Stimulated activated CD8-positive, alpha-beta memory T cell treated with anti-CD3 and anti-CD28 coated beads, Interleukin-12 subunit alpha, Interleukin-12 subunit beta, amount 100 ng/mL, for 1 hour (primary cell): ENCODE measurements around the gene CSF1.

ENCODE experiments used
- DNase-seq: peaks from one replicate; pipeline ENCODE4 v3.0.0-alpha.2; 2020; ENCODE audit warnings: low read depth

CSF1 gene

GRCh38 chr1:109882288-109883245 lies 28.1 kb upstream of the CSF1 start:
- DNase-seq: no peak

- no peak for DNase-seq
Measured at GRCh38 chr1:109883248-109883955, 27.2 kb upstream of the CSF1 start.

DNA sequence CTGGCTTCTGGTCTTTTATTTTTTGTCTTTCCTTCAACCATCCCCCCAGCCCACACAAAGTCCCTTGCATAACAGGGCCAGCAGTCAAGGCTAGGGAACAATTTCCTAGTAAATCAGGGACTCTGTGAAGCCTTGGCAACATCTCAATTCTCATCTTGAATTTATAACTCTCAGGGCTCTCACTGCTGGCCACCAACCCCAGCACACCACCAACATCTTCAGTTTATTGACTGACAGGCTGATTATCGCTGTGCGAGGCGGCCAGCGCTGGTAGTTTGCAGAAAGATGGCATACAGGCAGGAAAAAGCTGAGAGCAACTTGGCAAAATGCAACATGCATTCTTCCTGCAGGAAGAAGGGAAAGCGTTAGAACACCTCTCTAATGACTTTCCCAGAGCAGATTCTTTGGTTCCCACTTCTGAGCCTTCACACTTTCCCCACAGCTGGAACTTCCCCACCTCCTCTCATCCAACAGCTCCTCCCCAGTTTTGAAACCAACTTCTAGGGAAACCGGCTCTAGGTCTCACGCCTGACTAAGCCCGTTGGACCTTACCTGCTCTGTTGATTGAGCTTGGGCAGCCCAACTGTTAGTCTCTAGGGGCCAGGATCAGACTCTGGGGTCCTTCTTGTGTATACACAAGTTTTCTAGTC lies 26.3 kb upstream of the CSF1 start:
- DNase-seq: no peak

DNA sequence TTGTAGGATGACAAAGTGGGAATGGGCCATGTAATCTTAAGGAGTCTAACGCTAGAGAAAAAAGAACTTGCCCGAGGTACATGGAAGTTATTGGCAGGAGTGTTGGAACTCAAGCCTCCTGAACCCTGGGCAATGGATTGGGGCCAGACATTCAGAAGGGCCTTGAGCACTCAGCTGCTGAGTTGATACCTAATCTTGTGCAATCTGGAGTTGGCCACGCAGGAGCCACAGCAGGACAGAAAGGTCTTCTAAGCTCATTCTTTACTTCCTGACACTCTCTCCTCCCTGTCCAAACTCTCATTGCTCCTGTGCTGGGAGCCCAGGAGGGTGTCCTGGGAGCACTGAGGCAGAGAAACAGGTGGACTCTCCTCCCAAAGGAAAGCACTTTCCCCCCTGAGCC lies 25.1 kb upstream of the CSF1 start:
- DNase-seq: no peak

- no peak for DNase-seq
Measured at GRCh38 chr1:109886827-109887226, 23.8 kb upstream of the CSF1 start.

DNA sequence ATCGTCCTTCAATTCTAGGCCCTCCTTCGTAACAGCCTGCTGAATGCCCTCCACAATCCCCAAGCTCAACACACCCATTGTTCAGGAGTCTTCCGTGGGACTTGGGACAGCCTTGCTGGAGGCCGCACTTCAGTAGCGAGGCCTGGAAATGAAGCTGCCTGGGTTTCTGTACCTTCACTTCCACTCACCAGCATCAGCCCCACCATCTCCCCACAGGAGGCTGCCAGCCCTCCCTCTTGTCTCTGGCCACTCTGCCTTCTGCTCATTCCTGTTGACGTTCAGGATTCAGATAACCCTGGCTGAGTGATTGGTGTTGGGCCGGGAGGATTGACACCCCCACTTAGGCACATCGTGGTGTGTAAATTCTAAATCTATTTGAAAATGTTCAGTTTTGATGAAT lies 23.4 kb upstream of the CSF1 start:
- DNase-seq: no peak

DNA sequence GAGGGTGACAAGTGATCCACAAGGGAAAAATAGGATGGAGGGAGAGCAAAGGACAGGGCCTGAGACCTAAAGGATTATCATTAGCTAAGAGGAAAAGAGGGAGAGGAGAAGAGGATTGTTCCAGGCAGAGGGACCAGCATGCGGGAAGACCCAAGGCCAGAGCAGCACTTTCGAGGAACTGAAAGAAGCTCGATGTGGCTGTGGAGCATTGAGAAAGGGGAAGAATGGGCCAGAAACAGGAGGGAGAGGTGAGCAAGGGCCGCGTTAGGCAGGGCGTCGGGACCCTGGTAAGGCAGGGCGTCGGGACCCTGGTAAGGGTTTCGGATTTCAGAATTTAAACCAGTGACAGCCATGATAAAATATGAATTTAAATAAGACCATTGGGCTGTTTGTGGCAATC lies 22.8 kb upstream of the CSF1 start:
- no peak for DNase-seq

- no peak for DNase-seq
Measured at GRCh38 chr1:109889094-109889493, 21.6 kb upstream of the CSF1 start.

- no peak for DNase-seq
Measured at GRCh38 chr1:109890115-109890953, 20.3 kb upstream of the CSF1 start.

DNA sequence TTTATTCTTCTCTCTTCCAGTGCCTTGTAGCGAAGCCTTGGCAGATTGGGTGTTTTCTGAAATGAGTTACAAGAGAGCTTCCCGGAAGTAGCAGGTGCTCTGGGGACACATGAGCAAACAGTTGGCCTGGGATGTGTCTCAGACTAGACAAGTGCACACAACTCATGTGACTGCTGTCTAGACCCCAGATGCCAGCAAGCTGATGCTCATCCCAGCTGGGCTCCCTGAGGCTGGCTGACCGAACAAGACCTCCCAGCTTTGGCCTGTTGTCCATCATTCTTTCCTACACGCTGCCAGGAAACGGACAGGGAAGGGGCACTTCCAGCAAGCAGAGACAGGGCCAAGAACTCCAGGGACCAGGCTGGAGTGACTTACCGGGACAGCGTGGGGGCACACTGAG lies 18.7 kb upstream of the CSF1 start:
- DNase-seq: no peak

DNA sequence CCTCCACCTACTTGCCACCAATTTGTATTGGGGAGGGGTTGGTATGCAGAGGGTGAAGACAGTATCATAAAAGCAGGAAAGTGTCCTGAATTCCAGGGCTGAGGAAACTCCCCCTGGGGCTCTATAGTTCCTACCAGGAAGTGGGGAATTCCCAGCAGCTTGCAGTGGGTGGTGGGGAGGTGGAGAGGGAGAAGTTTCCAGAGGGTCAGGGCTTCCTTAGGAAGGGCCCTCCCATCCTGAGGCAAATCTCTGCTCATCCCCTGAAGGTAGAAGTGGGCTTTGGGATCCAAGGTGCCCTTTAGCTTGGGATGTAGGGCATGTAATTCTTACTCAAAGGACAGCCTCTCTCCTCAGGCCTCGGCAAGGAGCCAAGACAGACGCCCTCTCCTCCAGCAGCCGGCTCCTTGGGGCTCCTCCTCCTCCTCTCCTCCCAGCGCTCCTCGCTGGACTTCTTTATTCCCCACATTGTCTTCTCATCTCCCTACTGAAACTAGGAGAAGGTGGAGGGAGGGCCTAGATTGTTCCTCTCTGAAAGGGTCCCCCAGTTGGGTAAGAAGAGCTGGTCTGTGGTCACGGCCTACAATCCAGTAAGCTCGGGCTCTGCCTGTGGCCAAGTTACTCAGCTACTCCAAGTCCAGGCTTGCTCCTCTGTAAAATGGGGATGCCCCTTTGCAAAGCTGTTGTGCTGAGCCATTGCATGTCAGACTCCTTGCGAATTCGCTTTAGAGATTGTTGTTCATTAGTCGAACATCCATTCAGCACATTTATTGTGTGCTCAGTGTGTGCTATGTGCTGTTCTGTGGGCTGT lies 17.9 kb upstream of the CSF1 start:
- no peak for DNase-seq

DNA sequence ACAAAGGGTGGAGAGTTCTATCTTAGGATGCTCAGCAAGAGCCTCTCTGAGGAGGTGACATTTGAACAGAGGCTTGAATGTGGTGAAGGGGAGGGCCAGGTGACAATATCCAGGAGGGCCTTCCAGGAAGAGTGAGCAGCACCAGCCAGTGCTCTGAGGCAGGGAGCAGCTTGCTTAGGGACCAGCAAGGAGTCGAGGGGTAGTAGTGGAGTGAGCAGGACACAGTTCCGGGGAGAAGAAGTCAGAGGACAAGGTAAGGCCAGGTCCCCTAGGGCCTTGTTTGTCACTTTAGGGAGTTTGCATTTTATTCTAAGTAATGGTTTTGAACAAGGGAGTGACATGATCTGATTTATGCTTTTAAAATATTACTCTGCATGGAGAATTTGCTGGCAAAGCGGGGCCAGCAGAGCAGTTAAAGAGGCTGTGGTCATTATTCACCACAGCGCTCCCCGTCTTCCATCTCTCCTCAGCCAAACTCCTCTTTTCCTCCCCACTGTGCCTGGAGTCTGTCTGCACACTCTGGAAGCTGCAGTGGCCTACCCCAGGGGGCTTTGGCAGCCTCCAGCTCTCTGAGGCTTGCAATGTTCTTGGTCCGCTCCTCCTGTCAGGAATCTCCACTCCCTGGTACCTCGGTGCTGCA lies 17.0 kb upstream of the CSF1 start:
- DNase-seq: no peak

DNA sequence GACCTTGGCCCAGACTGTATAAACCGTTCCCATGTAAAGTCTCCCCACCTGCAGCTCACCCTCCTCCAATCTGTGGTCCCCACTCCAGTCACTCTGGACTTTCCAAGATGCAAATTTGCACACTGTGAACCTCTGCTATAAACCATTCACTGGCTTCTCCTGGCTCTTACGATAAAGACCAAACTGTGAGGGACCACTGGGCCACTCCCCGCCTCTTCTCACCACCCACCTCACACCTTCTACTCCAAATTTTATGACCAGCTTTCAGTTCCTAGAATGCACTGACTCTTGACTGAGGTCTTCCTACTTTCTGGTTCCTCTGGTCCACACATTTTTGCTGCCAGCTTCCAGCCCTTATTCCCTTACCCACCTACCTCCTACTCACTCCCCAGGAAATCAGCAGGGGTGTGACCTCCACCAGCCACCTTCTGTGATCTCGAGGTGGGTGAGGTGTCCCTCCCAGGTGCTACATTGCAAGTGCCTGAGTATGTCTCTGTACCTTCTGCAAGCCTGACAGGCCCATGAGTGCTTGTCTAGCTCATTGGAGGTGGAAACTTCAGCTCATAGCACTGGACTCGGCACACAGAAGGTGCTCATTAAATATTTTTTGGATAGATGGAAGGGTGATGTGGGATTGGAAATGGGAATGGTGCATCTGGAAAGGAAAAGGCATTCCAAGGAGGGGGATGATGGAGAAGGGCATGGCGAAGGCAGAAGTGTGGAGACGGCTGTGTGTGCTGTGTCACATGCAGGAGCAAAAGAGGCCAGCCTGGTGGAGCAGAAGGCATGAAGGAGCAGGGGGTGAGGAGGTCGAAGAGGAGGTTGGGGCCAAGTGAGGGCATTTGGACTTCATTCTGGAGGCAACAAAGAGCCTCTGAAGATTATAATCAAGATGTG lies 15.6 kb upstream of the CSF1 start:
- no peak for DNase-seq

- DNase-seq: no peak
Measured at GRCh38 chr1:109895720-109896504, 14.7 kb upstream of the CSF1 start.

DNA sequence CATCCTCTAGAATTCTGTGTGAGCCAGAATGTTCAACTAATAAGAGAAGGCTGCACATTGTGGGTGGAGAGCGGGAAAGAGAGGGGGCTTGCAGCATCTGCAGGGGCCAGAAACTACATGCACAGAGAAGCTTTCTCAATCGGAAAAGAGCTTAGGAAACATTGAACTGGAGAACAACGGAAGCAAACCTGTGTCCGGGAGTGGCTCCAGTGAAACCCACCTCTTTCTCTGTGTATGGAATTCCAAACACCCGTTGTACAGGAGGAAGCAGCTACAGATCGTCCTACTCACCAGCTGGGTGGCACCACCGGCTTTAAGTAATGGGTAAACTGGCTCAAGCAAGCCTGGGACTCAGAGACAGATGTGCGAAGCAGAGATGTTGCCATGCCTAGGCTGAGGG lies 14.0 kb upstream of the CSF1 start:
- DNase-seq: no peak

GRCh38 chr1:109897259-109897955 lies 13.2 kb upstream of the CSF1 start:
- no peak for DNase-seq

- DNase-seq: no peak
Measured at GRCh38 chr1:109898842-109899241, 11.8 kb upstream of the CSF1 start.

DNA sequence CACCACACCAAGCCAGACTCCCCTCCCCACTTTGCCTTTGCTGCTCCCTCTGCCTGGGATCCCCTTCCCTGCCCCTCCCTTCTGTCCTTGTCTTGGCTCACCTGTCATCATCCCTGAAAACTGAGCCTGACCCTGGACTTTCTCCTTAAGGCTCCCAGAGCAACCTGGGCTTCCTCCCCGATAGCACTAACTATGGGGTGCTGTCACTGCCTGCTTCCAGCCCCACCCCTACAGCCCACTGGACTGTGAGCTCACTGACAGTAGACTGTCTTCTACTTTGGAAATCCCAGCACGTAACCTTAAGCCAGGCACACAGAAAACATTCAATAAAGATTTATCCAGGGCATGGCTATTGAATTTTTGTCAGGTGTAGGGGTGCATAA lies 9.5 kb upstream of the CSF1 start:
- no peak for DNase-seq
